ENCODE data around the gene ASB1.

ASB1 gene

DNA sequence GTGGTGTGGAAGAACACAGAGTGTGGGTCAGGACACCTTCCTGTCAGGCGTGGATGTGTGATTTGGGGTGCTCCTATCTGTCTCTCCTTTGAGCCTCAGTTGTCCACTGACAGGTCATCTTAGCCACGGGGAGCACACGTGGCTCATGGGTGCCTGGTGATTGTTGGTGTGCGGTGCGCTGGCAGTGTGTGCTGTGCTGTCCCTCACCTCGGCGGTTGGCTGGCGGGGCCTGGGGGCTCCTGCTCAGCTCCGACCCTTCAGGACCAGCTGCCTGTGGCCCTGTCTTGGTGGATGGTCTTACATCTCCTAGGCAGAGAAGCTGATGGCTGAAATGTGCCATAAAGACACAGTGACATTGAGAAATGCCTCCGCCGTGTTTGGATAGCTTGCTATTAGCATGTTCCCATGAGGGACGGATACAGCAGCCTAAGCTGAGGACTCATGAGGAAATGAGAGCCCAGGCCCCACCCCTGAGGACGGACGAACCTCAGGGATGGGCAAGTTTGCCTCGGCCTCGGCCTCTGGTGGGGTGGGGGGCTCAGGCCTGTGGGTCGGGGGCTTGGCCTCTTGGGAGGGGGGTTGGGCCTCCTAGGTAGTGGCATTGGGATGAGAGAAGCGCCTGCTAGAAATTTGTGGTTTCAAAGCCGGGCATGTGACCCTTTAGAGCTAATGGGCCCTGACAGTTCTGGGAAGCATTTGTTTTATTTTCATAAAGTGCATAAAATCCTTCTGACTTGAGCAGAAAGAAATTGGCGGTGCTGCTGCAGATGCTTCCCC, 20.3 kb upstream of the ASB1 start:
- no peak for DNase-seq (ENCODE audit: extremely low read depth, insufficient read length)
- TF ChIP-seq CTCF (IDR thresholded peaks at IDR 0.05; ENCODE audit: insufficient read depth, low read length, poor library complexity, severe bottlenecking), result no peak
- H3K36me3 ChIP-seq (ENCODE audit: control insufficient read depth, insufficient read depth, low read length), result no peaks in the 10 kb centered on the region; the same call in 1 of the 2 replicates
- H3K4me3 ChIP-seq (replicated peaks; ENCODE audit: low read depth, low read length), result no peak overlapping the region
- H3K27me3 ChIP-seq (replicated peaks; ENCODE audit: control insufficient read depth, insufficient read depth, low read length), result no peaks in the 10 kb centered on the region

- Histone ChIP-seq H3K27me3 (replicated peaks; ENCODE audit: control insufficient read depth, insufficient read depth, low read length) (no peaks in the 10 kb centered on the region), H3K4me3 (replicated peaks; ENCODE audit: low read depth, low read length) (no peak overlapping the region), H3K36me3 (ENCODE audit: control insufficient read depth, insufficient read depth, low read length) (no peaks in the 10 kb centered on the region)
- no peak for TF ChIP-seq CTCF (IDR thresholded peaks at IDR 0.05; ENCODE audit: insufficient read depth, low read length, poor library complexity, severe bottlenecking)
- no peak for DNase-seq (ENCODE audit: extremely low read depth, insufficient read length)
Measured at GRCh38 chr2:238406998-238407285, 19.8 kb upstream of the ASB1 start.

DNA sequence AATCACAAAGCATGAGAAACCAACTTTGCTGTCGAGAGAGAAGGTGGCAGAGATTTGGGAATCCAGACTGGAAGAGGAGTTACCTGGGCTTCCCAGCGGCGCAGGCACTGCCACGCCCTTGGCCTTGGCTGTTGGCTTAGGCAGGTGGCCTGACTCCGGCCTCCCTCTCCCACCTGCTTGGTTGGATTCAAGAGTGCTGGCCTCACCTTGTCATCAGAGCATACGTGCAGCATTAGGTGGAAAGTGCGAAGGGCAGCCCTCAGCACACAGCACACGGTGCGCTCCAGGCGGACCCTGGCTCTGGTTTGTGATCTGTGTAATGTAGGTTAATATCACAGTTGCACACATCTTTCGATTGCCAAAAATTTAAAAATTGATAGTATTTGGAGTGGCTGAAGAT, 19.2 kb upstream of the ASB1 start:
- no peaks in the 10 kb centered on the region for H3K27me3 ChIP-seq (replicated peaks; ENCODE audit: control insufficient read depth, insufficient read depth, low read length)
- H3K4me3 ChIP-seq (replicated peaks; ENCODE audit: low read depth, low read length), result no peak overlapping the region
- no peak for TF ChIP-seq CTCF (IDR thresholded peaks at IDR 0.05; ENCODE audit: insufficient read depth, low read length, poor library complexity, severe bottlenecking)
- DNase-seq (ENCODE audit: extremely low read depth, insufficient read length), result no peak
- no peaks in the 10 kb centered on the region for H3K36me3 ChIP-seq (ENCODE audit: control insufficient read depth, insufficient read depth, low read length)

DNA sequence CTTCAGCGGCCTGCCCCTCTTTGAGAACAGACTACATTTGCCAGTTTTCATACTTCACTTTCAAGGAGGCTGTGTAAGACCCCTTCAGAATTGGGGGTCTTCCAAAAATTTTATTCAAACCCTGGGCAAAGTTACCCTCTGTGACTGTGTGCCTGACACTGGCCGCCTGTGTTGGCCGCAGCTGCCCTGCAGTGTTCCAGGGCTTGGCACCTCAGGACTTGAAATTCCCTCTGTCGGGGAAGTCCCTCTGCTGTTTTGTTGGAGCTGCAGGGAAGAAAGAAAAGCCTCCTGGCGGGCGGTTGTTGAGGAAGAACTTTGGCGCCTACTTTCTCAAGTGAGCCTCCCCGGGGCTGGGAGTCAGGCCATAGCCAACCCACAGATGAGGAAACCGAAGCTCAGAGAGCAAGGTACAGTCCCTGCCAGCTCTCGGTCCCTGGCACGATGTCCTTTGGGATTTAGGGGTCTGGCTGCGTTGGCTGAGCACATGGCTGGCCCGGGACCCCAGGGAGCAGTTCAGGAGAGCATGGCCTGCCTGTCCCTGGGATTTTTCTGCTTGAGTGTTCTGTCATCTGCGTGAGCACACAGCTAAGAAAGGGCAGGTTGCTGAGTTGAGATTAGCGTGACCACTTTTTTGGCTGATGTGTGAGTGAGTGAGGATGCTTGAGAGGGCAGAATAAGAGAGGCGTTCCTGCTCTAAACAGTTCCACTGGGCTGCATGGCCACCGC, 17.9 kb upstream of the ASB1 start:
- no peaks in the 10 kb centered on the region for H3K27me3 ChIP-seq (replicated peaks; ENCODE audit: control insufficient read depth, insufficient read depth, low read length)
- no peaks in the 10 kb centered on the region for H3K36me3 ChIP-seq (ENCODE audit: control insufficient read depth, insufficient read depth, low read length)
- DNase-seq (ENCODE audit: extremely low read depth, insufficient read length), result no peak
- no peak overlapping the region for H3K4me3 ChIP-seq (replicated peaks; ENCODE audit: low read depth, low read length)
- no peak for TF ChIP-seq CTCF (IDR thresholded peaks at IDR 0.05; ENCODE audit: insufficient read depth, low read length, poor library complexity, severe bottlenecking)

DNA sequence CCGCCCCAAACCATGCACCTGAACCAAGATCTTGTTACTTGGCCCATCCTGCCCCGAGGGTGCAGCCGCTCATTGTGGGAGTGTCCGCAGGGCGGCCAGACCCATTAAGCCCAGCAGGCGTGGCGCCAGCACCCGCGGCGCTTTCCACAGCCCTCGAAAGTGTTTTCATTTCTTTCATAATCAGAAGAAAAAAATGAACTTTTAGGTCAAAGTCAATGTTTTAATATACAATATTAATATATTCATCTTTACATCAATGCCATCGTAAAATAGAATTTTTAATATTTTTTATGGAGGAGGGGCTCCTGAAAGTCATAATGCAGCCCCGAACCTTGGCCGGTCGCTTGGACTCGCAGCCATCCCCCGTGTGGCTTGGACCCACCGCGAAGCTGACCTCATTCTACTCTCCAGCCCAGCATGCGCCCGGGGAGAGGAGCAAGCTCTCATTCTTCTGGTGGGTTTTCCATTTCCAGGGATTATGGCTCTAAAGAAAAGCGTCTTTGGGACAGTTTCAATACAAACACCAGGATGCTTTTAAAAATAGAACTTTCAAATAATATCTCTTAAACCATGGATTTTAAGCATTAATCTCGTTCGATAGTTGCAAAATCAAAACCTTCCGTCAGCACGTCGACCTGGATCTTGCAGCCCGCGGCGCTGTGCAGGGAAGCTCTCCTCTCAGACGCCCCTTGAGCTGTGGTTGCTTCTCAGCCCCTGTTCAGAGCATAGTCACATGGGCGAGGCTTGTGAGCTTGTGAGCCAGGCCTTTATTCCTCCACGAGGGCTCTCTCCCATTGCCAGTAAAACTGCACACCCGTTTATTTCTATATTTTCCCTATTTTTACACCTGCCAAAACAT, 17.2 kb upstream of the ASB1 start:
- TF ChIP-seq CTCF (IDR thresholded peaks at IDR 0.05; ENCODE audit: insufficient read depth, low read length, poor library complexity, severe bottlenecking), result no peak
- no peak overlapping the region for H3K4me3 ChIP-seq (replicated peaks; ENCODE audit: low read depth, low read length)
- no peak for DNase-seq (ENCODE audit: extremely low read depth, insufficient read length)
- no peaks in the 10 kb centered on the region for H3K27me3 ChIP-seq (replicated peaks; ENCODE audit: control insufficient read depth, insufficient read depth, low read length)
- no peaks in the 10 kb centered on the region for H3K36me3 ChIP-seq (ENCODE audit: control insufficient read depth, insufficient read depth, low read length)
